IPS-11a (cell line): ENCODE results near the gene ZNF593OS.

Experiments
- H3K4me3 ChIP-seq: one replicate; pipeline ENCODE4 v1.5.1; 2013; ENCODE audit warnings: low read depth, low read length, control low read depth

The ZNF593OS gene

DNA sequence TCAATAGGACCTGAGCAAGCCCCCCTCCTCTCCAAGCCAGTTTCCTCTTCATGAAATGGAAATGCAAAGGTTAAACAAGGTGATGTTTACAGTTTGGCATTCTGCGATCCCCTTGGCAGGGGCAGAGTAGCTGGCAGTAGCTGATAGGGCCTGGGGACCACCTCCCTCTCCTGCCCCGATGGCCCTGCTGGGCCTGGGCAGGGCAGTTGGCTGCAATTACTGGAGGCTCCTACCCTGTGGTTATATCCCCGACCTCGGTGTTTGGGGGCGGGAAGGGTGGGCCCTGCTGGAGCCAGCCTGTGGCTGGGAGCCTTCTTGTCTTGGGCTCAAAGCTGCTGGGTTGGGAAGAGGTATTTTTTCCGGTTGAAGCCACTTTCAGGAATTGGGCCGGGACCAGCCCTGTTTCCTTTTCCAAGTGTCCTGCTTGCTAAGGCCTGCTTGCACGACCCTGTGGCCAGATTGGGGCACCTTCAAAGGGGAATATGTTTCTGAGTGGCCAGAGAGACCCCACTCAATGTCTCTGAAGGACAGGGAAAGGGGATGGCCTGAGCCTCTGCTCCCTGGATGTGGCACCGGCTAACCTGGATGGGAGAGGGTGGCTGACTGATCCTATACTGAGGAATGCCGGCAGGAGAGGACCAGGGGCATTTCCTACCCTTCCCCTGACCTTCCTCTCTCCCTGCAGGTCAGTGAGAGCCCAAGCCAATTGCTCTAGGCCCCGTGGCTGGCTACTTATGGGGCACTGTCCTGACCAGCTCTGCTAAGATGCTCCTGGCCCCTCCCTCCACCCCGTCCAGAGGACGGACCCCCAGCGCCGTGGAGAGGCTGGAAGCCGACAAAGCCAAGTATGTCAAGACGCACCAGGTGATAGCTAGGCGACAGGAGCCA lies 10.9 kb downstream of the ZNF593OS start:
- no peak overlapping the region for H3K4me3 ChIP-seq

DNA sequence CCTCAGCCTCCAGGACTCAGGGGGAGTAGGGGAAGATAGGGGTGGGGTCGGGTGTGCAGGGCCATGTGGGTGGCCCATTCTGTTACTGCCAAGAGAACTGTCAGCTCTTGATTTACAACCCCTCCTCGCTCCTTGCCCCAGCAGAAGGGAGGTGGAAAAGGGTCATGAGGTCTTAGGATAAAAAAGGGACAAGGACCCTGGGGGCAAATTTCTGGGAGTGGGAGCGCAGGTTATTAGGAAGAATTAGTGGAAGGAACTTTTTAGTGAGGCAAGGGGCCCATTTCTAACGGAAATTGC lies 11.9 kb downstream of the ZNF593OS start:
- no peak overlapping the region for H3K4me3 ChIP-seq

DNA sequence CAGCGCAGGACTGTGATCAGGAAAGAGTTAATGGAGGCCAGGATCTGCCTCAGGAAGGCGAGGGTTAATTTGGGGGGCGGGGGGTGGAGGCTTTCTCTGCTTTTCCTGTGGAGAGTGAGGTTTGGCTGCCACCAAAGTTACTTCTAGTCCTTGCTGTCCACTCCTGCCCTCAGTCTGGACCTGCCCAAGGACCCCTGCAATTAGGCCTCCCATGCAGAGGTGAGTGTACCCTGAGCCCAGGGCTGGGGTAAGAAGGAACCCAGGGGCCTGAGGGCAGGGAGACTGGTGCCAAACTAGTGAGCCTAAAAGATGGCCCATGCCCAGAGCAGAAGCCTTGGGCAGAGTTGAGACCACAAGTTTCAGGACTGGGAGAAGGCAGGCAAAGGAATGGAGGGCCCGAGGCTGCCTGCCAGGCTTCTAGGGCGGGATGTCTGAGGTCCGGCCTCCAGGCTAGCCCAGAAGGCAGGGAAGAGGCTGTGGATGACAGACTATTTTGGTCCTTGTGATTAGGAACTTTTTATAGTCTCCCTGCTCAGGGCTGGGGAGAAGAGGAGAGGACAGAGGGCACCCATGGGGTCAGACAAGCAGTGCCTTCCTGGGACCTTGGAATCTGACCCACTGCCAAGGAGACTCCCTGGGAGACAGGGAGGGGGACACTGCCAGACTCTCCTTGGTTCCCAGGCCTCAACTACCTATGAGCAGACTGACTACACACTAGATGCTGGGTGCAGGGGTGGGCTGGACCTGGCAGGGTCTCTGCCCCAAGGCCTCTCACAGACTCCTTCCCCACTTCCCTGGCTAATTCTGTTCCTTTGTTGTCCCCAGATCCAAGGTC lies 12.5 kb downstream of the ZNF593OS start, which contains the start of gene FAM110D:
Gene FAM110D (plus strand): TSS at position 172 of the 835 bp plus-strand sequence. CDS start 2,213 bp downstream, outside the sequence.
- H3K4me3 ChIP-seq, result no peak within 1 kb of the TSS

DNA sequence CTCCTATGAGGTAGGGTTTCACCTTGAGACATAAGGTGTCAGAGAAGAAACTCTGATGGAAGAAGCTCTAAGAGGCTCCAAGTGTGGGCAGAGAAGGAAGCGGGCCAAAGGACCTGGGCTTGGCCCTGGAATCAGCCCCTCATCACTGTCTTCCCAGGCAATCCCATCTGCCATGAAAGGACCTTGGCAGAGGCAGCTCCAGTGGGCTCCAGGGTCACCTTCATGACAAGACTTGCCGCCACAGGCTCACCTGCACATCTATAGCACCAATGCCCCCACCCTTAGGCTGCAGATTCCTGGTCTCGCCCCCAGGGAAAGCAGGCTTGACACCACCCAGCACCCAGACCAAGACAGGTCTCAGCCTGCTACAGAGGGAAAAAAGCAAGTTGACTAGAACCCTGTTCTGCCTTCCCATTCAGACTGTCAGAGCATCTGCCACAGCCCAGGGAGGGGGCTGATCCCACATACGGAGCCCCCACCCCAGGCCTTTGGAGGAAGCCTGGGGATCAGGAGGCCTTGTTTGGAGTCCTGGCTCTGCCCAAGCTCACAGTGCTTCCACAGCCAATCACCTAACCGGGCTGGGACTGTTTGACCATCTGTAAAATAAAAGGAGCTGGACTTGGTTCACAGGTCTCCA lies 13.2 kb downstream of the ZNF593OS start:
- no peak overlapping the region for H3K4me3 ChIP-seq

DNA sequence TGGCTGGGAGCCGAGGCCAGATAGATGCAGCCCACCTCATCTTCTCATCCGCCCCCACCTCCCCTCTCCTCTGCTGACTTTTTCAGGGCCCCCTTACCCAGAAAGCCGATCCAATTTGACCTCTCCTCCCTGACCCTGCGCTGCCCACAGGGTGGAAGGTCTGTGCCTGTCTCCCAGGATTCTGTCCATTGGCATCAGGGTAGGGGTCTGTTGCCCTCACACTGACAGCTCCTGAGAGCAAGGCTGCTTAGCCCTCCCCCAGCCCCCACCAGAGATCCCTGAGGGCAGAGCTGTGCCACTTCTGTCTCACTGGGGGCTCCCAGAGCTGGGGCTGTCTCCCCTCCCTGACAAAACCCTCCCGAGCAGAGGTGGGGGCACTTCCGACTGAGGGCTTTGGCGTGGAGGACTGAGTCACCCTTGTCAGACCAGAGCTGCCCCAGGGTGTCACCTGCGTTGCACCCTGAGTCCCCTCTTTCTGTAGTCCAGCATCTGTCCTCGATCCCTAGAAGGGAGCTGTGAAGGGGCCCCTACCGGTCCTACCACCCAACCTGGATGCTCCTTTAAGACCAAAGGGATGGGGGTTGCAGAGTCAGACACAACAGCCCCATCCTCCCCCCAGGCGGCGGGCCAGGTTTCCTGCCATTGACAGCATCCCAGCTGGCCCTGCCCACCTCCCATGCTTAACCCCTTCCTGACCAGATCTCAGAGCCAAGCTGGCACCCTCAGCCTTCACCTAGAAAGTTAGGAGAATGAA lies 15.2 kb downstream of the ZNF593OS start:
- H3K4me3 ChIP-seq, result no peak overlapping the region

DNA sequence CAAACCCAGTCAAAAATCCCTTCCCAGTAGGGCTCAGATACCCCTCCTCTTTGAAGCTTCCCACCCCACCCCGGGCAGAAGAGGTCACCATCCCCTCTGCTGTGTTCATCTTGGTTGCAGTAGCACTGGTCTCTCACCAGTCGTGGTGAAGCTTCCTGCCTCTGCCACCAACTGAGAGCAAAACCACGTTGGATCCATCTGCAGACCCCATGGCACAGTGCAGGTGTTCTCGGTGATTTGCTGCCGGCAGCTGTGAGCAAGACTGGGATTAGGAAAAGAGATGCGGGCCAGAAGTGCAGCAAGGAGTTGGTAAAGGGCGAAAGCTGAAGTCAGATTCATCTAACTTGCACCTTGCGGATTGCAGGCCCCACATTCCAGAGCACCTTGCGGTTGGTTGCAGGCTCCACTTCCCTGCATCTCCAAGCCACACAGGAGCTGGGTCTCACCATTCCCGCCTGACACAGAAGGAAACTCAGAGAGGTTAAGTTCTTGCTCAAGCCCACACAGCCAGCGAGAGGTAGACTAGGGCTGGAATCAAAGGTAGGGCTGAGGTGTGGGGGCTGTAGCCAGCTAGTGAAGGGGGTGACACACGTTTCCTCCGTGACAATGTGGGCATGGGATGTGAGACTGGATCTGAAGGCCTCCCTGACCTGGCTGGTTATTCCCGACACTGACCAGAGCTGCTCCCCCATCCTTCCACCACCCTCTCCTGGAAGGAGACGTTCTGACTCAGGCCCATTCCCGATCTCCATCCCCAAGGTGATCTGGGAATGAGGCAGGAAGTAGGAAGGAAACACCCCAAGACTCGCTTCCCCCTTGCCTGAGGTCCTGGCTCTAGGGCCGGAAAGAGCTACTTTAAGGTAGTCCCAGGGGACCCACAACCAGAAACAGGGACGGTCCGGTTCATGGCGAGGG lies 16.0 kb downstream of the ZNF593OS start:
- H3K4me3 ChIP-seq, result no peak overlapping the region

DNA sequence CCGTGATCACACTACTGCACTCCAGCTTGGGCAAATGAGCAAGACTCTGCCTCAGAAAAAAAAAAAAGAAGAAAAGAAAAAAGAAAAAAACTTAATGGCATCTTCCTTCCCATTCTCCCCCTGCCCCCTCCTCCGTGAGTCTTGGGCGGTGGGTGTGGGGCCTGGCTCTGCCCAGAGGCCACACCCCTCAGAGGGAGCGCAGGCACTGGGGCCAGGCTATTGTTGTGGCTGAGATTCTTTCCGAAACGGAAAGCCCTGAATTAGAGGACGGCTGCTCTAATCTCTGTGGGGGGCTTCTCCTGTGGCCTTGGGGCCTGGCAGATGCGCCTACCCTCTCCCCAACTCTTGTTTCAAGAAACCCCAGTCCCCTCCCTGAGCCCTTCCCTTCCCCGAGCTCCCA lies 16.9 kb downstream of the ZNF593OS start:
- no peak overlapping the region for H3K4me3 ChIP-seq

DNA sequence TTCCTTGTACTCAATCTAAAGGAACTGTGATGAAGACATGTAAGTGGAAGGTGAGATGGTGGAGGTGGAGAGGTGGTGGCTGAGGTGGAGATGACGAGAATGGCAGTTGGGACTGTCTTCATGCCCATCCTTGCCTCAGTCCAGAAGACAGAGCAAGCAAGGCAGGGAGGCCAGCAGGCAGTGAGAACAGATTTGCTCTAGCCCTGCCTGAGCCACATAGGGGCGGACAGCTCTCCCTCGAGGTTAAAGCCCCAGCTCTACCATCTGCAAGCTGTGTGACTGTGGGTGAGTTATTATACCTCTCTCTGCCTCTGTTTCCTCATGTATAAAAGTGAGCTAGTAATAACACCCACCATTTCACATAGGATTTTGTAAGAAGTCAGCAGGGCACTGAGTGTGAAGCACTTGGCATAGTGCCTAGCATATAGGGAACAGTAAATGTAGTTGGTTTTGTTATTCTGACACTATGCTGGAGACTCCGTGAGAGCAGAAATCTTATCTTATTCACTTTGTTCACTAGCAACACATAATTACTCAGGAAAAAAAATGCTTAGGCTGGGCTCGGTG lies 17.6 kb downstream of the ZNF593OS start:
- H3K4me3 ChIP-seq, result no peak overlapping the region

DNA sequence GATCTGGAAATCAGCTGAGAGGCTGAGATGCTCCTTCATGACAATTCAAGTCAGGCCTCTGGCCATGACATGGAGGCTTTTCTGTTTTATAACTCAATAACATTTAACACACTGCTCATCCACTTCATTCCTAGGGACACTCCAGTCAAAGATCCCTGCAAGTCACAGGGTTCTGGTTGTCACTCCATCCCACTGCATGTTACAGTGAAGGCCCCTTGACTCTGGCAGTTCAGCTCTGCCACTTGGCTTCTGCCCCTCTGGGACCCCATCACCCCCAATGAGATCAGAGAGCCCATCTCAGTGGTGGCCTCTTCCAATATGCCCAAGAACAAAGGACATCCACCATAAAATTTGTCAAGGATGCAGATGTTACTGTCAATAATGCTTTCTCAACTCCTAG lies 22.7 kb downstream of the ZNF593OS start:
- no peak overlapping the region for H3K4me3 ChIP-seq

DNA sequence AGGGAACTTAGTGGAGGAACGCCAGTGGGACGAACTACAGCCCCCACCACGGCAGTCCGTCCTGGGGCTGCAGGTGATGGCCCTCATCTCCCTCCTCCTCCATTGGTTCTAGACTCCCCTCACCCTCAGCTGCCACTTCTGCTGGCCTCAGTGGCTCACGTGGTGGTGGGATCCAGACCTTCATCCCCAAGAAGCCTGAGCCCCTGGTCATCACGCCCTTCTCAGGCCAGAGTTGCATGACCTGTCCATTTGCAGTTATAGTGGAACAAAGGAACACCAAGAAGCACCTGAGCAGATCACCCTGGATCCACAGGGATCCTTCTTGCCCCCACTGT lies 25.7 kb downstream of the ZNF593OS start:
- no peak overlapping the region for H3K4me3 ChIP-seq

DNA sequence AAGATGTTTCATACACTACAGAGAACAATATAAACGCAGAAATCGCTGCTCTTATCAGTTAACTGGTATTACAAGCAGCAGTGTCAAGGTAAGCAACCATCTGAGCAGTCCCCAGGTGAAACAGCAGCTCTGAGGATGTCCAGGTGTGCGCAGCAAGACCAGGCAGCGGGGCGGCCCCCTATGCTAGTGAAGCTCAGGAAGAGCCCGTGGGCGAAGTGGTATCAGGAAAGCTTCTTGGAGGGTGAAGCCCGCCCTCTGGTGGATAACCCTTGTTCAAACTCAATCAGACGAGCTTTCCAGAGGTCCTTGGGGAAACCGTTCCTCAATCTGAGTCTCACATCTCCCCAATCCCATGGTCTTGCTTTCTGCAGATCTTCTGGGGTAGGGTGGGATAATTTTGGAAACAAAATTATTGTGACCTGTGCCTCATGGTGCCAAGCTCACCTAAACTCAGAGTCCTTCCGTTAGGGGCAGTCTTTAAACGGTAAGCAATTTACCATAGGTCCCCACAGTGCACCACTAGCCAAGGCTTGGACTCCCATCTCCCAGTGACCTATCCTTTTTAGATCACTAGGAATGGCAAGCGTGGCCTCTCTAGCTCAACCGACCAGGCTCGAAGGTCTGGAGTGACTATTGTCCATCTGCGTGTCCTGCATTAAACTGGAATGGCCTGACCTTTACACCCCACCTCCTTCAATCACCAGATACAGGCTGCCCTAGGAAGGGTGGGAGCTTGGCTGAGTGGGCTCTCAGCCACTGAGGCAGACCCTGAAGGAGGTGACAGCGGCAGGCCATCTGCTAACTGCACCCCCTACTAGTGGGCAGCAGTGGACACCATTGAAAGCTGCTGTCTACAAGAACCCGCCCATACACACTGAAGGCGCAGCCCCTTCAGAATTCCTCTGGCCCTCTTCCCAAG lies 26.3 kb downstream of the ZNF593OS start:
- no peak overlapping the region for H3K4me3 ChIP-seq

DNA sequence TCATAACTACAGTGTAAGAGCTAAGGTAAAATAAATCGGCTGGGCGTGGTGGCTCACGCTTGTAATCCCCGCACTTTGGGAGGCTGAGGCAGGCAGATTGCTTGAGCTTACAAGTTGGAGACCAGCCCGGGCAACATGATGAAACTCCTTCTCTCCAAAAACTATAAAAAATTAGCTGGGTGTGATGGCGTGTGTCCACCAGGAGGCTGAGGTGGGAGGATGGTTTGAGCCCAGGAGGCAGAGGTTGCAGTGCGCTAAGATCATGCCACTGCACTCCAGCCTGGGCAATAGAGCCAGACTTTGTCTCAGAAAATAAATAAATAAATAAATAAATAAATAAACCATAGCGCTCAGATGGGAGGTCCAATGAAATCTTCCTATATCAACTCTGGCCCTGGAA lies 29.5 kb downstream of the ZNF593OS start:
- H3K4me3 ChIP-seq, result no peak overlapping the region

DNA sequence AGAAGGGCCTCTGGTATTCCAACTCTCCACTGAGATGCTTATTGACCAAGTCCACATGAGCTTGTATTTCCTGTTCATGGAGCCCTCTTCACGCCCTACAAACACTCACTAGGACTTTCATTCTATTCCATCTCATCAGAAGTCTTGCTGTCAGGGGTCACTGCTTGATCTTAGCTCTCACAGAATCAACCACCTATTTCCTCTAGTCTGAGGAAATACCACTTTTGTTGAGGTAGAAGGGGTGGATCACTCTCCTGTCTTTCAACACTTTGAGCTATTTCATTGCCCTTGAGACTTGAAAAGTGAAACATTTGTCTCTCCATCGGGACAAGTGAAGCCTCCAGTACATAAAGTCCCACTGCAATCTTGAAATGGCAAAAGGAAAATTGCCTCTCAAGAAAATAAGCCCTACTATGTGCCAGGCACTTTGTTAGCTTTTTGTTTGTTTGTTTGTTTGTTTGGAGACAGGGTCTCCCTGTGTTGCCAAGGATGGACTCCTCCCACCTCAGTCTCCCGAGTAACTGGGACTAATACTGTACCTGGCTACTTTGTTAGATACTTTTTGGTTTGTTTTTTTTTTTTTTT lies 32.6 kb downstream of the ZNF593OS start:
- H3K4me3 ChIP-seq, result no peak overlapping the region

DNA sequence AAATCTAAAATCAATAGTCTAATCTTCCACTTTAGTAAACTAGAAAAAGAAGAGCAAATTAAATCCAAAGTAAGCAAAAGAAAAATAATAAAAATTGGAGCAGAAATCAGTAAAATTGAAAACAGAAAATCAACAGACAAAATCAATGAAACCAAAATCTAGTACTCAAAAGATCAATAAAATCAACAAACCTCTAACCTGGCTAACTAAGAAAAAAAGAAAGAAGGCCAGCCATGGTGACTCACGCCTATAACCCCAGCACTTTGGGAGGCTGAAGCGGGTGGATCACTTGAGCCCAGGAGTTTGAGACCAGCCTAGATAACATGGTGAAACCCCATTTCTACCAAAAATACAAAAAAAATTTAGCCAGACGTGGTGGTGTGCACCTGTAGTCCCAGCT lies 37.2 kb downstream of the ZNF593OS start:
- H3K4me3 ChIP-seq, result no peak overlapping the region

DNA sequence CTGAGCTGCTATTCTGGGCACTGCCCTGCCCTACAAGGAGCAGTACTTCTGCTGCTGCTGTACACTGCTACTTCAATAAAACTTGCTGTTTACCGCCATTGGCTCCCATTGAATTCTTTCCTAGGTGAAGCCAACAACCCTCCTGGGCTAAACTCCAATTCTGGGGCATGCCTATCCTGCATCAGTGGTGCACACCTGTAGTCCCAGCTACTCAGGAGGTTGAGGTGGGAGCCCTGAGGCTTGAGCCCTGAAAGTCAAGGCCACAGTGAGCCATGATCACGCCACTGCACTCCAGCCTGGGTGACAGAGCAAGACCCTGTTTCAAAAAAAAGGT lies 38.8 kb downstream of the ZNF593OS start:
- H3K4me3 ChIP-seq, result no peak overlapping the region

DNA sequence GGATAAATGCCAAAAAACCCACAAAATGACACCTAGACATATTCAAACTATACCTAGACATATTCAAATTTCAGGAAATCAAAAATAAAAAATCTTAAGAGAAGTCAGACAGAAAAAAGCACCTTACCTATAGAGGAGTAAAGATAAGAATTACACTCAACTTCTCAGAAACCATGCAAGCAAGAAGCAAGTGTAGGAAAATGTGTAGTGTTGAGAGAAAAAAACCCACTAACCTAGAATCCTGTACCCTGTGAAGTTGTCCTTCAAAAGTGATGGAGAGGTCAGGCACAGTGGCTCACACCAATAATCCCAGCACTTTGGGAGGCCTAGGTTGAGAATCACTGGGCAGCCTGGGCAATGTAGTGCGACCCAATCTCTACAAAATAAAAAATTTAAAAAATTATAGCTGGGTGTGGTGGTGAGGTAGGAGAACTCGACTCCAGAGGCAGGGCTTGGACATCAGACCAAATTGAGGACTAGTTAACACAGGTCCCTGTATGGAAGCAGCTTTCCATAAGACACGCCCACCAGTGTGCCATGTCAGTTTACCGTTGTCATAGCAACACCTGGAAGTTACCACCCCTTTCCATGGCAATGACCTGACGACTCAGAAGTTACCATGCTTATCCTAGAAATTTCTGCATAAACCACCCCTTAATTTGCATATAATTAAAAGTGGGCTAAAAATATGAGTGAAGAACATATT lies 39.4 kb downstream of the ZNF593OS start:
- H3K4me3 ChIP-seq, result no peak overlapping the region

DNA sequence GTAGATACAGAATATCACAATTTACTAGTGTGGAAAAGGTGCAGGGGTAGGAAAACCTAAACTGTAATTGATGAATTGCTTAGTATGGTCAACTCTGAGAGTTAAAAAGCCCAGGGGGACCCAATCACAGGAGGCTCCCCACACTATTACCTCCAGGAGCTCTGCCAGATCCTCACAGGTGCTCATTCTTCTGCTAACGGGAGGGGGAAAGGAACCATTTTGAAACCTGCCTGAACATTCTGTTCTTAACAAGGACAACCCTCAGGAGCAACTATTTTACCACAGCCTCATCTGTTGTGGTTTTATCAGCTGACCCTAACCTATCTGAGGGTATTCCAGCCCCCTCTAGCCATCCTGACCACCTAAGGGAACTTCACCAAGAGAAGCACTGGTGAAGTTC lies 40.9 kb downstream of the ZNF593OS start:
- no peak overlapping the region for H3K4me3 ChIP-seq

DNA sequence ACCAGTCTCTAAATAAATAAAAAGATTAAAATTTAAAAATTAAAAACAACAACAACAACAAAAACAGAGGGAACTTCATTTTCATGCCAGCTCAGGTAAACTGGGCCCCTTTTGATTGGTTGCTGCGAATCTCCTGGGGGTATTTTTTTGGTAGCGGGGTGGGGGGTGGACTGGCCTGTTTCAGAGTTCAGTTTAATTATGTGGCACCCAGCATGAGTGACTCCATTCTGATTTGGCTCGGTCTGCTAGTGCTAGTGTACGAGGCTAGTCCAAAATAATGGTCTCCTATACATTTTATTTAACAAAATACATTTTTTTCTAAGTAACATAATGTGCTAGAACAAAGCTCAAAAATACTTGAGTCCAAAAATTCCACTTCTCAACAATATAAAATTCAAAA lies 41.9 kb downstream of the ZNF593OS start:
- no peak overlapping the region for H3K4me3 ChIP-seq
